ENCODE measurements around the gene TP53TG5. TPM values are rescaled to one million over a fixed set of nuclear protein-coding genes. Genes with fewer than 3 reads are reported as not detected.
A peak's percentile ranks its signal among the peaks of the same experiment; 100 is the strongest.

TP53TG5 gene
- polyA plus RNA-seq, 1 donor: 0.89 TPM

DNA sequence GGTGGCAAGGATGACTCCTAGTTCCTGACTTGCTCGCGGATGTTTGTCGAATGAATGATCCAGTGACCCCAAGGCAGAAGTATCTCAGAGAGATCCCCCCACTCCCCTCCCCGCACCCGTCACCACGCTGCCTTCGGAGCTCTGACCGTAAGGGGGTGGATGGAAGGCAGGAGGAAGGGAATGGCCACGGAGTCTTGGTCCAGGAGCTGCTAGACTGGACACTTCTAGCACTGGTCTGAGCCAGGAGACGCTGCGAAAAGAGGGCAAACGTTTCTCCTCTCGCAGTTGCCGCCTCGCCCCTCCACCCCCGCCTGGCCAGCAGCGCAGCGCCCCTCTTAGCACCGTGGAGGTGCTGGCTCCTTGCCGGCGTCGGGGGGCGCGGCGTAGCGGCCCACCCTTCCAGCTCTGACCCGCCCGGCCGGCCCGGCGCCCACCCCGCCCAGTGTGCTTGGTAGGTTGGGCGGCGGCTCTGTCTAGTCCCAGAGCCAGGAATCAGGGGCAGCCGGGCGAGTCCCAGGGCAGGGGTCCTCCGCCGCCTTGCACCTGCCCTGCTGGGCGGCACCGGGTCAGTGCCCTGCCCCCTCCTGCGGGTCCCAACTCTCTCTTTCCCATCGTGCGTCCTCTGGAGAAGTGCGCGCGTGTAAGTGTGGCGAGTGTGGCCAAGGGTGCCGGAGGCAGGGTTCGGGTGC, 27.6 kb upstream of the TP53TG5 start:
- DNase-seq: no peak

DNA sequence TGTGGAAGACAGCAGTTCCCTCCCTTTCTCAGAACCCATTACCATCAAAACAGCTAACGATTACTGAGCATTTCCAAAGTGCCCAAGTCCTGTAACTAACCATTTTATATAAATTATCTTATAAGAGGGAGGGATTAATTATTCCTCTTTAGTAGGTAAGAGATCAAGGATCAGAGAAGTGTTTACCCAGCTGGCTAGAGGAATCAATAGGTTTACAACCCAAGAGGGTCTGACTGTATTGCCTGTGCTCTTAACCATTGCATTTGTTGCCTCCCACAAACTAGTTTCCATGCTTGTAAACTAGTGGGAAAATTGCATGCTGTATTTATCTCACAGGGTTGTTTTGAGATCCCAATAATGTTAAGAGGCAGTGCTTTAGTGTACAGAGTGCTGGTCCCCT, 26.3 kb upstream of the TP53TG5 start:
- DNase-seq: no peak

GRCh38 chr20:45402946-45403345, 24.8 kb upstream of the TP53TG5 start:
- no peak for DNase-seq

- DNase-seq: no peak
Measured at GRCh38 chr20:45400346-45401031, 22.4 kb upstream of the TP53TG5 start.

- DNase-seq: no peak
Measured at GRCh38 chr20:45399018-45399417, 20.9 kb upstream of the TP53TG5 start.

DNA sequence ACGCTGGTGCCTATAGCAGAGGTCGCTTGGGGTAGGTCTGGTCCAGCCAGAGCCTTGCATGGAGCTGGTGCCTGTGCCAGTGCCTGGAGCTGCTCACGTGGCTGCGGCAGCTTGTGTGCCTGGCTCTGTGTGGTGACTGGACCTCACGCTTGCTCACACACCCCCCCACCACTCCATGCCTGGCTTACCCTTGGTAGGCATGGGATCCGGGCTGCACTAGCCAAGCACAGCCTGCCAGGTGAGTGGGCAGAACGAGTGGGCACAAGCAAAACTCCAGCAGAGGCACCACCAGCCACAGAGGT, 16.9 kb upstream of the TP53TG5 start:
- no peak for DNase-seq

GRCh38 chr20:45394221-45395113, 16.3 kb upstream of the TP53TG5 start:
- no peak for DNase-seq

- no peak for DNase-seq
Measured at GRCh38 chr20:45392733-45393132, 14.6 kb upstream of the TP53TG5 start.

DNA sequence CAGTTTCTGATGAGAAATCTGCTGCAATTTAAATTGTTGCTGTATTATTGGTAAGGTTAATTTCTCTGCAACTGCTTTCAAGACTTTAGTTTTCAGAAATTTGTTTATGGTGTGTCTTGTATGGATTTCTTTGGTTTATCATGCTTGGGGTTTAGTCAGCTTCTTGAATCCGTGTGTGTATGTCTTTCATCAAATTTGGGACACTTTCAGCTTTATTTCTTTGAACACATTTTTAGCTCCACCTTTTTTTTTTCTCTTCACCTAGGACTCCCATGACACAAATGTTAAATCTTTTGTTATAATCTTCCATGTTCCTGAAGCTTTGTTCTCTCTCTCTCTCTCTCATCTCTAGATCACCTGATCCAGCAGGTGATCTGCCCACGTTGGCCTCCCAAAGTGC, 13.4 kb upstream of the TP53TG5 start:
- DNase-seq: no peak

GRCh38 chr20:45390931-45391330, 12.8 kb upstream of the TP53TG5 start:
- no peak for DNase-seq

DNA sequence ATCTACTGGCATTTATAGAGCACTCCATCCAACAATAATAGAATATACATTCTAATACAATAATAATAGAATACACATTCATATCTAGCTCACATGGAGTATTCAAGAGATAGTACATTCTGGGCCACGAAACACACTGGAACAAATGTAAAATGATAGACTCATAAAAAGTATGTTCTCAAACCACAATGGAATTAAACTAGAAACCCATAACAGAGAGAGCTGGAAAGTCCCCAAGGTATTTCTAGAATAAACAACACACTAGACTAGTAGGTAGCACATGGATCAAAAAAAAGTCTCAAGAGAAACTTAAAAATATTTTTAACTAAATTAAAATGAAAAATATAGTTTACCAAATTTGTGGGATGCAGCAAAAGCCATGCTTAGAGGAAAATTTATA, 9.1 kb upstream of the TP53TG5 start:
- no peak for DNase-seq

DNA sequence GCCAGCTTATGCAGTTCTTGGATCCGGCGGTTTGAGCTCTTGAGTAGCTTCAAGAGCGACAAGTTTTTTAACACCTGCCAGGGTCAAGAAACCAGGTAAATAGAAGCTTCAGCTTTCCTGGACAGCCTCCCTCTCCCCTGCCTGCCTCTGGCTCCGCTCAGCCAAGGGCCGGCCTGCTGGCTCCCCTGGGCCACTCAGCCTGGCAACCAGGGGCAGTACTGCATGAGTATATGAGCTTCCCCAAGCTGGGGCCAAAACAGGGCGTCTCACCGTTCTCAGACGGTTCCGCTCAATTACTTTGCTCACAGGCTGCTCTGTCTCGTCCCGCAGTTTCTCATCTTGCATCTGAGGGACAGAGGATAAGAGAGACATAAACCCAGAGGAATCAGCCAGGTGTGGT, 856 bp downstream of the TP53TG5 start:
- DNase-seq: no peak

DNA sequence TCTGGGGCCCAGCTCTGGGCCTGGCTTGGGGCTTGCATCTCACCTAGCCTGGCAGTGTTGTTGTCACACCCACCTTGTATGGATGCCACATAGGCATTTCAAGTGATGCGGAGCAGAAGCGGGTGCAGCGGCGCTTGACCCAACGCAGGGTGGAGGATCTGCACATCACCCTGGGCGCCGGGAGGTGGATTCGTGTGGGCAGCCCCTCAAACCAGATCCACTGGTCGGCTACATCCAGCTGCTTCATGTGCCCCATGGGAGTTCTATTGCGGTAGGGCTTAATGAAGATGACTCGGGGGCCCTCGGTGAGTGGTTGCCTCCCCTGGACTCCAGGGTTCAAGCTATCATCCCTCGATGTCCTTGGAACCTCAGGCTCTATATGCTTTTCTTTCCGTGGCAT, 3.2 kb downstream of the TP53TG5 start:
- DNase-seq: no peak

DNA sequence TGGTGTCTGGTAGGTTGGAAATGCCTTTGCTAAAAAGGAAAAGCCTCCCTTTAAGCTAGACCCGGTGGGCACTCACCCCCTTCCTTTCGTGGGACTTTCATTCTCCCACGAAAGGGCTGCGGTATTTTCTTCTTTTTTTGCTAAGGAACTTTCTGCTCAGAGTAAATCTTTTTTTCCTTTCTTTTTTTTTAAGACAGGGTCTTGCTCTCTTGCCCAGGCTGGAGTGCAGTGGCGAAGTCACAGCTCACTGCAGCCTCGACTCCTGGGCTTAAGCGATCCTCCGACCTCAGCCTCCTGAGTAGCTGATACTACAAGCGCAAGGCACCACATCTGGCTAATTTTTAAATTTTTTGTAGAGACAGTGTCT, 4.0 kb downstream of the TP53TG5 start:
- no peak for DNase-seq

- DNase-seq: peak; percentile 68
Measured at GRCh38 chr20:45373353-45374100, 4.6 kb downstream of the TP53TG5 start.

- no peak for DNase-seq
Measured at GRCh38 chr20:45372646-45373352, 5.3 kb downstream of the TP53TG5 start.

DNA sequence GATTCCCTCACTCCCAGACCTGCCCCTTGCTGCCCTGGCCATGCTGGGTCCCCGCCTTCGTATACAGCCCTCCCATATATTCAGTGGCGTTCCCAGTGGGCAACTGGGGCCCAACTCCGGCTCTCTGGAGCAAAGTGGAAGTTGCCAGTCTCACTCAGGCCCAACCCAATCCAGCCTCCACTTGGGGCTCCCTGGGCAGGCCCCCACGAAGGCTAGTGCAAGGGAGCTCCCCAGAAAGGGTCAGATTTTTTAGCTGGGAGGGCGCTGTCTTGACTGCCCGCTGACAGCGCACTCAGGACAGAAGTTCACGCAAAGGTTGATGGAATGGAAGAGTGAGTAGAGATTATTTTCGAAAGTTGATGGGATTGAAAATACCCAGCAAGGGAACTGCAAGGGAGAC, 5.9 kb downstream of the TP53TG5 start:
- DNase-seq: no peak

DNA sequence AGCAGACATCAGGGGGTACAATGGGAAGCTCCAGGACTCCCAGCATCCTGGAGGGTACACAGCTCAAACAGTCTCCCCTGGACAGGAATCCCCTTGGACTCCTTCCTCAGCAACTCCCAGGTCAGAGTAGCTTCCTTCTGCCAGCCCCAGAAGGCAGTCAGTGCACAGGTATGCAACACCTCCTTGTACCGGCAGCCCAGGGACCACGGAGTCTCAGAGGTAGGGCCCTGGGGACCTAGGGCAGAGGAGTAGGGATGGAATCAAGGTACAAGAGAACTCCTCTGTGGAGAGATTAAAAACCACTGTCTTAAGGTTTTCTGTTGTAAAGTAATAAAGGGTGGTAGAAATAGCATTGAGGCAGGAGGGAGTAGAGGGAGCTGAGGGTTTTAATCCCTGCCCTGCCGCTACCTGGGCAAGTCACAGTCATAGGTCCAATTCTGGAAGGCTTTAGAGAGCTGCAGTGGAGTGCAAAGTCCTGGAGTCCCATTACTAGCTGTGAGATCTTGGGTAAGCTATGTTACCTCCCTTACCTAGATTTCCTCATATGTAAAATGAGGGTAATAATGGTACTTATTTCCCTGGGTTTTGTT, 7.5 kb downstream of the TP53TG5 start:
- no peak for DNase-seq

GRCh38 chr20:45368221-45368980, 9.7 kb downstream of the TP53TG5 start:
- DNase-seq: no peak

DNA sequence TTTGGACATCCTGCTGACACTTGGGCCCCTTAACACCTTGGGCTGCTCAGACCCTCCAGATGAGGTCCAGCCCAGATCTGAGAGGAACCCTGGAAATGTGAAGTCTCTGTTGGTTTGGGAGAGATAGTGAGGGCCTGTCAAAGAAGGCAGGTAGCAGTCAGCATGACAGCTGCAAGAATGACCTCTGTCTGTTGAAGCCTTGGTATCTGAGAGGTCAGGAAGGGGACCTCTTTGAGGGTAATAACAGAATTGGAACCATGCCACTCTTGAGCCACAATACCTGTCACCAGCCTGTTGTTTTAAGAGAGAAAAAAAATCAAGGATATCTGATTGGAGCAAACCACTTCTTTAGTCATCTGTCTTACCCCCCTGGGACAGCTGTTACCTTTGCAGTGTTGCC, 11.0 kb downstream of the TP53TG5 start:
- DNase-seq: no peak

DNA sequence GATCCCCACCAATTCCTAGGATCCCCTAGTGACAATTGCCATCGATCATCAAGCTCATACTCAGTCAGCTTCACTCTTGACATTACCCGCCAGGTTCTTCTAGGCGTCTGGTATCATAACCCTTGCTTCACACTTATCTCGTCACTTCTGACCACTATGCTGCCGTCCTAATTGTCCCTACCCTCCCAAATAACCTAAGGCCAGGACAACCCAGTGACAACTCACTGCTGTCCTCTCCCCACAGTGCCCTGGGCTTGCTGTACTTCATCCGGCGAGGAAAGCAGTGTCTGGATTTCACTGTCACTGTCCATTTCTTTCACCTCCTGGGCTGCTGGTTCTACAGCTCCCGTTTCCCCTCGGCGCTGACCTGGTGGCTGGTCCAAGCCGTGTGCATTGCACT, 11.5 kb downstream of the TP53TG5 start:
- DNase-seq: no peak
